HCT116 (cell line): ENCODE results near the gene GSAP. TPM values are rescaled to one million over a fixed set of nuclear protein-coding genes. Genes with fewer than 3 reads are reported as not detected.

Source experiments
- ATAC-seq: fragments of 200-7000 bp; cut with Tn5 transposase; 2 replicates; pipeline ENCODE4 v1.9.1; 2020; ENCODE audit warnings: mild to moderate bottlenecking, moderate library complexity
- BruUV-seq: library from RNA; stranded (reverse); fragments of 400-500 nt; replicated peaks from 2 replicates; lab custom pipeline; 2021; lab: Mats Ljungman, UMichigan
- CTCF ChIA-PET: fragments of 300-600 bp; sonication (Branson Sonifier 250); formaldehyde crosslinking; loops from one replicate; lab custom pipeline; 2021; ENCODE audit warnings: antibody characterized with exemption; lab: Charles Lee
- POLR2A ChIA-PET: fragments of 300-600, 350-600 bp; sonication (Branson Sonifier 250); formaldehyde crosslinking; loops from one replicate; lab custom pipeline; 2021; ENCODE audit warnings: antibody characterized with exemption; lab: Charles Lee
- RAD21 ChIA-PET, 2 experiments: fragments of 300-600 bp; sonication (Branson Sonifier 250); formaldehyde crosslinking; loops; one replicate each; lab custom pipeline; 2023; ENCODE audit warnings: low total read pairs in 2 of 2; ENCODE audit not compliant: uncharacterized antibody in 2 of 2, unreplicated experiment in 2 of 2, low non-redundant PET in 1 of 2; lab: Charles Lee
- DNase-seq: peaks from one replicate; pipeline ENCODE4 v3.0.0-alpha.2; 2010; ENCODE audit warnings: low read depth, low spot score
- H2AFZ ChIP-seq: fragments of 200-600 bp; shearing (Covaris generic), sonication (generic); 2 replicates; pipeline ENCODE4 v1.6.1; 2017; ENCODE audit warnings: low read depth, mixed run types, mixed read lengths, antibody characterized with exemption, low read length; ENCODE audit not compliant: poor library complexity, severe bottlenecking
- H3K27ac ChIP-seq: 2 replicates; pipeline ENCODE4 v1.5.1; 2012; ENCODE audit warnings: low read depth, low read length
- H3K27me3 ChIP-seq: fragments of 200-600 bp; sonication (generic); 2 replicates; pipeline ENCODE4 v1.6.1; 2016; ENCODE audit warnings: mixed run types, low read length, mixed read lengths; ENCODE audit not compliant: insufficient read depth
- H3K36me3 ChIP-seq, 2 experiments: fragments of 200-500 bp in 1 of 2; fragments of 200-600 bp in 1 of 2; sonication (Bioruptor generic) in 1 of 2; sonication (generic) in 1 of 2; 2 replicates each; pipeline versions ENCODE4 v1.5.1 to v1.6.1; 2014 to 2016; ENCODE audit warnings: low read length in 2 of 2, inconsistent platforms in 1 of 2, mixed read lengths in 1 of 2, mixed run types in 1 of 2; ENCODE audit not compliant: insufficient read depth in 2 of 2, control insufficient read depth in 1 of 2
- H3K4me1 ChIP-seq, 2 experiments: fragments of 200-600 bp in 1 of 2; sonication (generic) in 1 of 2; 2 replicates each; pipeline versions ENCODE4 v1.5.1 to v1.6.1; 2012 to 2017; ENCODE audit warnings: low read length in 2 of 2, inconsistent platforms in 1 of 2, mild to moderate bottlenecking in 1 of 2, mixed read lengths in 1 of 2, mixed run types in 1 of 2, moderate library complexity in 1 of 2; ENCODE audit not compliant: insufficient read depth in 2 of 2, control insufficient read depth in 1 of 2
- H3K4me2 ChIP-seq: fragments of 200-600 bp; sonication (generic); 2 replicates; pipeline ENCODE4 v1.6.1; 2017; ENCODE audit warnings: mixed run types, low read length, mixed read lengths
- H3K4me3 ChIP-seq, 2 experiments: fragments of 200-600 bp in 1 of 2; sonication (generic) in 1 of 2; replicated peaks in 1 of 2; 2 replicates each; pipeline ENCODE4 v1.5.1; 2011 to 2016; ENCODE audit warnings: low read length in 2 of 2, control low read depth in 1 of 2, low read depth in 1 of 2, mild to moderate bottlenecking in 1 of 2, mixed read lengths in 1 of 2, mixed run types in 1 of 2
- H3K79me2 ChIP-seq: fragments of 200-600 bp; sonication (generic); 2 replicates; pipeline ENCODE4 v1.6.1; 2017; ENCODE audit warnings: mild to moderate bottlenecking, mixed run types, low read length, moderate library complexity, mixed read lengths; ENCODE audit not compliant: insufficient read depth
- H3K9ac ChIP-seq: fragments of 200-600 bp; sonication (generic); 2 replicates; pipeline ENCODE4 v1.6.1; 2016; ENCODE audit warnings: low read length, mixed read lengths
- H3K9me2 ChIP-seq: fragments of 200-600 bp; sonication (generic), shearing (Covaris generic); 2 replicates; pipeline ENCODE4 v1.6.1; 2017; ENCODE audit warnings: mixed run types, mild to moderate bottlenecking, moderate library complexity; ENCODE audit not compliant: insufficient read depth
- H3K9me3 ChIP-seq, 2 experiments: fragments of 200-500 bp in 1 of 2; fragments of 200-600 bp in 1 of 2; sonication (Bioruptor generic) in 1 of 2; sonication (generic) in 1 of 2; 2 replicates each; pipeline ENCODE4 v1.6.1; 2014 to 2017; ENCODE audit warnings: low read length in 2 of 2, mixed read lengths in 2 of 2, inconsistent platforms in 1 of 2, low read depth in 1 of 2, mild to moderate bottlenecking in 1 of 2, mixed run types in 1 of 2, moderate library complexity in 1 of 2; ENCODE audit not compliant: control insufficient read depth in 1 of 2, insufficient read depth in 1 of 2
- H4K20me1 ChIP-seq: fragments of 200-600 bp; sonication (generic), shearing (Covaris generic); 2 replicates; pipeline ENCODE4 v1.6.1; 2017; ENCODE audit warnings: mixed run types, mild to moderate bottlenecking, moderate library complexity; ENCODE audit not compliant: insufficient read depth
- ATF3 ChIP-seq: IDR thresholded peaks from 2 replicates; pipeline ENCODE4 v1.6.1; 2012
- CEBPB ChIP-seq: IDR thresholded peaks from 2 replicates; pipeline ENCODE4 v1.6.1; 2012; ENCODE audit warnings: low read depth
- CTCF ChIP-seq, 3 experiments: fragments of 200-600 bp in 1 of 3; sonication (generic) in 1 of 3; IDR thresholded peaks in 2 of 3; conservative IDR thresholded peaks in 1 of 3; 2 replicates each; pipeline ENCODE4 v1.5.1; 2012 to 2017; ENCODE audit warnings: low read depth in 2 of 3, low read length in 2 of 3, antibody characterized with exemption in 1 of 3, borderline replicate concordance in 1 of 3, control low read depth in 1 of 3, mild to moderate bottlenecking in 1 of 3, mixed read lengths in 1 of 3, mixed run types in 1 of 3, moderate library complexity in 1 of 3; ENCODE audit not compliant: insufficient read depth in 1 of 3
- JUND ChIP-seq: IDR thresholded peaks from 2 replicates; pipeline ENCODE4 v1.6.1; 2012
- POLR2AphosphoS5 ChIP-seq: IDR thresholded peaks from 2 replicates; pipeline ENCODE4 v1.6.1; 2011; ENCODE audit warnings: mild to moderate bottlenecking, low read depth, low read length, moderate library complexity
- RAD21 ChIP-seq: IDR thresholded peaks from 2 replicates; pipeline ENCODE4 v1.6.1; 2012; ENCODE audit warnings: low read depth, mild to moderate bottlenecking
- TCF7L2 ChIP-seq: IDR thresholded peaks from 2 replicates; pipeline ENCODE4 v1.7.0; 2011; ENCODE audit warnings: borderline replicate concordance, inconsistent platforms; ENCODE audit not compliant: insufficient read depth, insufficient read length; ENCODE audit errors: extremely low read depth
- ZFX ChIP-seq: fragments of 450-650 bp; IDR thresholded peaks from 2 replicates; pipeline ENCODE4 v1.6.1; 2017
- ZNF274 ChIP-seq: fragments of 200-500 bp; sonication (Bioruptor generic); IDR thresholded peaks from 2 replicates; pipeline ENCODE4 v1.6.1; 2014; ENCODE audit warnings: mild to moderate bottlenecking, low read depth, low read length, inconsistent platforms
- intact Hi-C: fragments of 100-400 bp; cut with micrococcal nuclease; formaldehyde crosslinking; loops from 2 replicates; pipeline ENCODE4 v1.10.0; 2022
- total RNA-seq: library from RNA; stranded (reverse); gene quantifications from one replicate; pipeline ENCODE4 v1.2.1, GENCODE V29; 2021; ENCODE audit not compliant: unreplicated experiment
- TF ChIP-seq, protein P1 (sequence below): IDR thresholded peaks from 2 replicates; pipeline ENCODE4 v1.6.1; 2012
- TF ChIP-seq, protein P2 (sequence below): IDR thresholded peaks from 2 replicates; pipeline ENCODE4 v1.6.1; 2011; ENCODE audit warnings: mild to moderate bottlenecking, low read length, moderate library complexity; ENCODE audit not compliant: insufficient replicate concordance; ENCODE audit errors: extremely low read depth

The GSAP gene
- total RNA-seq, 1 experiment from 2014 or later, result not detected

DNA sequence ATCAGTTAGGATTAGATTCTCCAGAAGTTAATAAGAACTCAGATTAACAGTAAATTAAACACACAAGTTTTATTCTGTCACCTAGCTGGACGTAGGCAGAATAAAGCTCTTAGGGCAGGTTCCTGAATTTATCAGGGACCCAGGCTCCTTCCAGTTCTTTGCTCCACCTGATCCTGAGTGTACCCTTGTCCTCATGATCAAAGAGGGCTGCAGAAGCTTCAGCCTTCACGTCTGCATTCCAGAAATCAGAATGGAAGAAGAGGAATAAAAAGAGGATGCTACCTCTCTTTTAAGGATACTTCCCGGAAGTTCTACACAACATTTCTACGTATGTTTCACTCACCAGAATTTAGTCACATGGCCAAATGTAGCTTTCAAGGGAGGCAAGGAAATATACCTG, 1.7 kb upstream of the GSAP start:
- TF ChIP-seq CEBPB, result no peak
- TF ChIP-seq ATF3, result no peak
- H3K79me2 ChIP-seq, result no peaks in the 10 kb centered on the region
- ATAC-seq (no peak), DNase-seq (no peak)
- H3K4me3 ChIP-seq, result no peak overlapping the region
- no peak overlapping the region for H3K4me2 ChIP-seq
- H3K9ac ChIP-seq, result no peak overlapping the region
- no peaks in the 10 kb centered on the region for H3K27me3 ChIP-seq
- no peaks in the 10 kb centered on the region for H3K9me3 ChIP-seq
- ChIA-PET POLR2A (interaction anchor here (0.6 kb wide), 1 partner anchor 252 kb away, joined by 5 read pairs; no protein-coding TSS in a partner anchor), CTCF (no interaction called here), RAD21 (no interaction called here)
- peaks cover 0 to 4% of the 10 kb centered on the region in 2 experiments; a peak in 1 of 4 replicates for H3K4me1 ChIP-seq
- H3K27ac ChIP-seq, result no peak overlapping the region
- no peaks in the 10 kb centered on the region for H3K9me2 ChIP-seq
- H3K36me3 ChIP-seq, result no peaks in the 10 kb centered on the region
- BruUV-seq, result no TSS peak
- intact Hi-C loops, result no loop called here
- no peaks in the 10 kb centered on the region for H4K20me1 ChIP-seq
- no peak overlapping the region for H2AFZ ChIP-seq

DNA sequence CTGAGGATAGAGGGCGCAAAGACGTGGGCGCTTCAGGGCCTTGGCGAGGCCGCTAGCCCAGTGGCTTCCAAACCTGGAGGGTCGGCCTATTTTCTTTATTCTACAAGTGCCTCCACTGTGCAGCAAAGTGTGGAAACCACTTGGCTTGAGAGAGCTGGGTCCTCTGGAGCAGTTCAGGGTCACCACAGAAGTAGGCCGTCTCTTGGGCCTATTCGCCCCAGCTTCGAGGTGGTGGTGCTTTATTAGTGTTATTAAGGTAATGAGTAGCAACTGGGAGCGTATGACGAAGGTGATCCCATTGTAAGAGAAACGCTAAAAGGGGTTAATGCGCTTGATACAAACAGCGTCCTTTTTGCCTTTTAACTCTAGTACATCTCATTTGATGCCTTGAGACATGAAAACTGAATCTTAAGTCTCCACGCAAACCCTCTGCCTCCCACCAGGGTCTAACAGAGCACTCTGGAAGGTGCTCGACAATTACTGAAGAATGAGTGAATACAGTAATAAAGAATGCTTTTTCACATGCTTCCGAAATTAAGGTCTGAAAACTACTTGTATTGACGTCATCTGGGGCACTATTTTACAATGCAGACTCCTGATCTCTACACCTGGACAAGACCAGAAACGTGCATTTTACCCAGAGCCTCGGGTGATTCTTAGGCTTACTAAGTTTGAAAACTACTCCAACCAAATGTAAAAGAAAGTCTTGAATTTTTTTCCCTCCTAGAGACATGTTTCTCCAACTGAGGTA, 647 bp upstream of the GSAP start:
- no peaks in the 10 kb centered on the region for H3K36me3 ChIP-seq
- no peak overlapping the region for H3K9ac ChIP-seq
- no peaks in the 10 kb centered on the region for H3K79me2 ChIP-seq
- no peaks in the 10 kb centered on the region for H3K9me3 ChIP-seq
- no peaks in the 10 kb centered on the region for H3K27me3 ChIP-seq
- intact Hi-C loops, result no loop called here
- ChIA-PET RAD21 (no interaction called here), POLR2A (no interaction called here), CTCF (no interaction called here)
- no peaks in the 10 kb centered on the region for H3K9me2 ChIP-seq
- no peak overlapping the region for H3K4me2 ChIP-seq
- no peak for ATAC-seq
- H2AFZ ChIP-seq, result no peak overlapping the region
- no peak for DNase-seq
- no peaks in the 10 kb centered on the region for H4K20me1 ChIP-seq
- no TSS peak for BruUV-seq
- H3K4me1 ChIP-seq, result no peaks in the 10 kb centered on the region
- H3K4me3 ChIP-seq, result no peak overlapping the region
- H3K27ac ChIP-seq, result no peak overlapping the region
- TF ChIP-seq ZFX (no peak), JUND (no peak), ATF3 (no peak), CTCF (IDR thresholded peaks at IDR 0.05 in 2 of 3, conservative IDR thresholded peaks at IDR 0.05 in 1 of 3; ENCODE audit: borderline replicate concordance in 1 of 3, insufficient read depth in 1 of 3, low read depth in 2 of 3, low read length in 2 of 3) (no peak), POLR2AphosphoS5 (no peak), ZNF274 (no peak), RAD21 (no peak), TCF7L2 (no peak)
- TF ChIP-seq, protein P1, sequence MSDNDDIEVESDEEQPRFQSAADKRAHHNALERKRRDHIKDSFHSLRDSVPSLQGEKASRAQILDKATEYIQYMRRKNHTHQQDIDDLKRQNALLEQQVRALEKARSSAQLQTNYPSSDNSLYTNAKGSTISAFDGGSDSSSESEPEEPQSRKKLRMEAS, result no peak
- TF ChIP-seq, protein P2, sequence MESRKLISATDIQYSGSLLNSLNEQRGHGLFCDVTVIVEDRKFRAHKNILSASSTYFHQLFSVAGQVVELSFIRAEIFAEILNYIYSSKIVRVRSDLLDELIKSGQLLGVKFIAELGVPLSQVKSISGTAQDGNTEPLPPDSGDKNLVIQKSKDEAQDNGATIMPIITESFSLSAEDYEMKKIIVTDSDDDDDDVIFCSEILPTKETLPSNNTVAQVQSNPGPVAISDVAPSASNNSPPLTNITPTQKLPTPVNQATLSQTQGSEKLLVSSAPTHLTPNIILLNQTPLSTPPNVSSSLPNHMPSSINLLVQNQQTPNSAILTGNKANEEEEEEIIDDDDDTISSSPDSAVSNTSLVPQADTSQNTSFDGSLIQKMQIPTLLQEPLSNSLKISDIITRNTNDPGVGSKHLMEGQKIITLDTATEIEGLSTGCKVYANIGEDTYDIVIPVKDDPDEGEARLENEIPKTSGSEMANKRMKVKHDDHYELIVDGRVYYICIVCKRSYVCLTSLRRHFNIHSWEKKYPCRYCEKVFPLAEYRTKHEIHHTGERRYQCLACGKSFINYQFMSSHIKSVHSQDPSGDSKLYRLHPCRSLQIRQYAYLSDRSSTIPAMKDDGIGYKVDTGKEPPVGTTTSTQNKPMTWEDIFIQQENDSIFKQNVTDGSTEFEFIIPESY, result no peak
